Natural killer cell (primary cell): ENCODE measurements around the gene GGA3. TPM values are rescaled to one million over a fixed set of nuclear protein-coding genes. Genes with fewer than 3 reads are reported as not detected.

Experiments used
- ATAC-seq, 3 donors: fragments of 150-1000 bp in 2 of 3; fragments of 200-7000 bp in 1 of 3; cut with Tn5 transposase; 1 replicate in 1 of 3; 2 replicates in 2 of 3; pipeline ENCODE4 v1.10.0; 2021; ENCODE audit warnings: mild to moderate bottlenecking in 2 of 3, moderate library complexity in 2 of 3
- DNase-seq, 2 donors: peaks; one replicate each; pipeline versions ENCODE4 v3.0.0 to v3.0.0-alpha.2; 2013 to 2021; ENCODE audit warnings: mixed read lengths in 1 of 2
- H3K27ac ChIP-seq: one replicate; pipeline ENCODE4 v1.5.1; 2013; ENCODE audit warnings: mild to moderate bottlenecking, low read length
- H3K27me3 ChIP-seq: one replicate; pipeline ENCODE4 v1.6.1; 2013; ENCODE audit warnings: low read length; ENCODE audit not compliant: control insufficient read depth, insufficient read depth
- H3K36me3 ChIP-seq: one replicate; pipeline ENCODE4 v1.6.1; 2013; ENCODE audit warnings: low read length; ENCODE audit not compliant: control insufficient read depth, insufficient read depth
- H3K4me1 ChIP-seq: one replicate; pipeline ENCODE4 v1.6.1; 2013; ENCODE audit warnings: low read length; ENCODE audit not compliant: control insufficient read depth, insufficient read depth
- H3K4me3 ChIP-seq: one replicate; pipeline ENCODE4 v1.5.1; 2013; ENCODE audit warnings: low read length
- H3K9me3 ChIP-seq: one replicate; pipeline ENCODE4 v1.6.1; 2013; ENCODE audit warnings: low read length; ENCODE audit not compliant: control insufficient read depth, insufficient read depth
- H3K27ac Mint-ChIP-seq, 2 donors: one replicate each; pipeline ENCODE4 v1.8.0; 2022; ENCODE audit warnings: mild to moderate bottlenecking in 2 of 2, mixed read lengths in 2 of 2, moderate library complexity in 1 of 2
- H3K27me3 Mint-ChIP-seq, 2 donors: one replicate each; pipeline ENCODE4 v1.8.0; 2022; ENCODE audit warnings: low read depth in 2 of 2, mixed read lengths in 2 of 2
- H3K36me3 Mint-ChIP-seq: one replicate; pipeline ENCODE4 v1.8.0; 2022; ENCODE audit warnings: mixed read lengths
- H3K4me1 Mint-ChIP-seq, 2 donors: one replicate each; pipeline ENCODE4 v1.8.0; 2022; ENCODE audit warnings: mixed read lengths in 2 of 2
- H3K4me3 Mint-ChIP-seq: one replicate; pipeline ENCODE4 v1.8.0; 2022; ENCODE audit warnings: mild to moderate bottlenecking, moderate library complexity, mixed read lengths
- H3K9me3 Mint-ChIP-seq, 2 donors: one replicate each; pipeline ENCODE4 v1.8.0; 2022; ENCODE audit warnings: mixed read lengths in 2 of 2
- WGBS: methylation state at CpG from one replicate; pipeline ENCODE4 v1.1.7; 2013; ENCODE audit warnings: missing lambda C conversion rate; ENCODE audit not compliant: insufficient coverage; 5-methylcytosine and 5-hydroxymethylcytosine counted together
- intact Hi-C: fragments of 100-400 bp; cut with micrococcal nuclease; formaldehyde crosslinking; loops from one replicate; pipeline ENCODE4 v1.14.2; 2022
- total RNA-seq, 4 donors: library from RNA; stranded (reverse); fragments of 120-200 nt in 1 of 4; gene quantifications; one replicate each; pipeline versions ENCODE4 v1.2.3 to v1.2.4, GENCODE V29; 2013 to 2022
- TF ChIP-seq, protein P1 (sequence below): fragments of 200-600 bp; IDR thresholded peaks from one replicate; pipeline ENCODE4 v1.8.0; 2022; ENCODE audit warnings: antibody characterized with exemption

Gene GGA3
- total RNA-seq, 3 donors from 2014 or later (not counting 1 experiment from before 2014, with no cell fraction given): 78.1 to 97.3 (median 94.0) TPM

DNA sequence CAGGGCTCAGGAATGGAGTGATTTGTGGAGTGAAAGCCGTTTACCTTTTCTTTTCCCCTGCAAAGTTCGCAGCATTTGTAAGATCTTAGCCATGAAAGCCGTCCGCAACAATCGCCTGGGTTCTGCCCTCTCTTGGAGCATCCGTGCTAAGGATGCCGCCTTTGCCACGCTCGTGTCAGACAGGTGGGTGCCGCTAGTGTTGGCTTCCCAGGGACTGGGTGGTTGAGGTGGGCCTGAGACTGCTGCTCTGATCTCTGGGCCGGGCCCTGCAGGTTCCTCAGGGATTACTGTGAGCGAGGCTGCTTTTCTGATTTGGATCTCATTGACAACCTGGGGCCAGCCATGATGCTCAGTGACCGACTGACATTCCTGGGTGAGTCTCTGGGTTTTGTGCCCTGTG, 28.6 kb downstream of the GGA3 start:
- 98% methylated on average over 13 of the region's 13 CpGs for WGBS
- H3K36me3 ChIP-seq: peaks cover 75% of the 10 kb centered on the region
- no peaks in the 10 kb centered on the region for H3K4me1 Mint-ChIP-seq
- H3K27me3 Mint-ChIP-seq: no peaks in the 10 kb centered on the region
- intact Hi-C loops: no loop called here
- ATAC-seq (no peak), DNase-seq (no peak)
- H3K27ac Mint-ChIP-seq: no peak overlapping the region
- no peaks in the 10 kb centered on the region for H3K36me3 Mint-ChIP-seq
- TF ChIP-seq, protein P1, sequence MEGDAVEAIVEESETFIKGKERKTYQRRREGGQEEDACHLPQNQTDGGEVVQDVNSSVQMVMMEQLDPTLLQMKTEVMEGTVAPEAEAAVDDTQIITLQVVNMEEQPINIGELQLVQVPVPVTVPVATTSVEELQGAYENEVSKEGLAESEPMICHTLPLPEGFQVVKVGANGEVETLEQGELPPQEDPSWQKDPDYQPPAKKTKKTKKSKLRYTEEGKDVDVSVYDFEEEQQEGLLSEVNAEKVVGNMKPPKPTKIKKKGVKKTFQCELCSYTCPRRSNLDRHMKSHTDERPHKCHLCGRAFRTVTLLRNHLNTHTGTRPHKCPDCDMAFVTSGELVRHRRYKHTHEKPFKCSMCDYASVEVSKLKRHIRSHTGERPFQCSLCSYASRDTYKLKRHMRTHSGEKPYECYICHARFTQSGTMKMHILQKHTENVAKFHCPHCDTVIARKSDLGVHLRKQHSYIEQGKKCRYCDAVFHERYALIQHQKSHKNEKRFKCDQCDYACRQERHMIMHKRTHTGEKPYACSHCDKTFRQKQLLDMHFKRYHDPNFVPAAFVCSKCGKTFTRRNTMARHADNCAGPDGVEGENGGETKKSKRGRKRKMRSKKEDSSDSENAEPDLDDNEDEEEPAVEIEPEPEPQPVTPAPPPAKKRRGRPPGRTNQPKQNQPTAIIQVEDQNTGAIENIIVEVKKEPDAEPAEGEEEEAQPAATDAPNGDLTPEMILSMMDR: no peak
- H3K4me1 ChIP-seq: peaks cover 9% of the 10 kb centered on the region
- no peaks in the 10 kb centered on the region for H3K27me3 ChIP-seq
- H3K9me3 ChIP-seq: no peaks in the 10 kb centered on the region
- no peak overlapping the region for H3K4me3 ChIP-seq
- no peak overlapping the region for H3K27ac ChIP-seq
- H3K4me3 Mint-ChIP-seq: no peak overlapping the region
- H3K9me3 Mint-ChIP-seq: no peaks in the 10 kb centered on the region

DNA sequence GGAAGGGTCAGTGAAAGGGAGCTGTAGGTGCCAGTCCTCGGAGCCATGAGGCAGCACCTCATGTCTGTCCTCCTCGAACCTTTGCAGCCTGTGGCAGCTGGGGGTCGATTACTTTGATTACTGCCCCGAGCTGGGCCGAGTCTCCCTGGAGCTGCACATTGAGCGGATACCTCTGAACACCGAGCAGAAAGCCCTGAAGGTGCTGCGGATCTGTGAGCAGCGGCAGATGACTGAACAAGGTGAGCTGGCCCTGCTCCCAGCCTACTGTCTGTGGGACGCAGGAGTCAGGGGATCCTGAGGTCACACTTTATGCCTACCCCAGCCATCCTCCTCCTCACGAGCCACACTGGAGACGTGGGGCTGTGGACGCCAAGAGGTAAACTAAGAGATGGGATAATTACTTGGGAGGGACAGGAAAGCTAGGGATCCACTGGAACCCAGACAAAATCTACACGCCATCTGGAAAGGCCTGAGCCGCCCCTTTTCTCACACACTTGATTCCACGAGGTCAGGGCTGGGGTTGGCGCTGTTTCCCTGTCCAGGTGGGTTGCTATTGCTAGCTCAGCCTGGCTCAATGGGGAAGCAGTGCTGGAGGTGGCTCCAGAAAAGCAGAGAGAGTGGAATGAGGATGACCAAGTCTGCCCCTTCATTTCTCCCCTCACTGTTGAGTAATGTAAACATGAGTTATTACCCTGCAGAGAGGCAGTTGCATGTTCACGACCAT, 29.5 kb downstream of the GGA3 start:
- no peaks in the 10 kb centered on the region for H3K9me3 ChIP-seq
- Mint-ChIP-seq H3K27ac (no peak overlapping the region), H3K4me3 (no peak overlapping the region), H3K4me1 (no peaks in the 10 kb centered on the region), H3K9me3 (no peaks in the 10 kb centered on the region), H3K36me3 (no peaks in the 10 kb centered on the region), H3K27me3 (no peaks in the 10 kb centered on the region)
- H3K27ac ChIP-seq: no peak overlapping the region
- H3K27me3 ChIP-seq: no peaks in the 10 kb centered on the region
- peaks cover 67% of the 10 kb centered on the region for H3K36me3 ChIP-seq
- peaks cover 9% of the 10 kb centered on the region for H3K4me1 ChIP-seq
- ATAC-seq: no peak
- no peak for DNase-seq
- WGBS: 97% methylated on average over 16 of the region's 18 CpGs
- no peak overlapping the region for H3K4me3 ChIP-seq
- TF ChIP-seq, protein P1: no peak
- intact Hi-C loops: no loop called here

DNA sequence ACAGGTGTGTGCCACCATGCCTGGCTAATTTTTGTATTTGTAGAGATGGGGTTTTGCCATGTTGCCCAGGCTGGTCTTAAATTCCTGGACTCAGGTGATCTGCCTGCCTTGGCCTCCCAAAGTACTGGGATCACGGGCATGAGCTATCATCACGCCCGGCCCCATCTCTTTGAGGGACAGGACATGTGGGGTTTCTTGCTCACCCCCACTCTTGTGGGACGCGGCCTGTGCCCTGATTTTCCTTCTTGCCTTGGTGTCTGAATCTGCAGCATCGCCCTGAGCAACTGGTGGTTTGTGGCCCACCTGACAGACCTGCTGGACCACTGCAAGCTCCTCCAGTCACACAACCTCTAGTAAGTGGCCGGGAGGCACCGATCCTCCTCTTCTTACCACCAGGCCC, 30.3 kb downstream of the GGA3 start:
- peaks cover 67% of the 10 kb centered on the region for H3K36me3 ChIP-seq
- no peak for ATAC-seq
- H3K27me3 Mint-ChIP-seq: no peaks in the 10 kb centered on the region
- no peaks in the 10 kb centered on the region for H3K9me3 Mint-ChIP-seq
- H3K4me1 ChIP-seq: peaks cover 9% of the 10 kb centered on the region
- H3K9me3 ChIP-seq: no peaks in the 10 kb centered on the region
- H3K27ac Mint-ChIP-seq: no peak overlapping the region
- no peaks in the 10 kb centered on the region for H3K4me1 Mint-ChIP-seq
- TF ChIP-seq, protein P1: no peak
- DNase-seq: no peak
- intact Hi-C loops: no loop called here
- no peak overlapping the region for H3K27ac ChIP-seq
- no peaks in the 10 kb centered on the region for H3K36me3 Mint-ChIP-seq
- H3K27me3 ChIP-seq: no peaks in the 10 kb centered on the region
- no peak overlapping the region for H3K4me3 Mint-ChIP-seq
- WGBS: 97% methylated on average over 6 of the region's 8 CpGs
- no peak overlapping the region for H3K4me3 ChIP-seq

DNA sequence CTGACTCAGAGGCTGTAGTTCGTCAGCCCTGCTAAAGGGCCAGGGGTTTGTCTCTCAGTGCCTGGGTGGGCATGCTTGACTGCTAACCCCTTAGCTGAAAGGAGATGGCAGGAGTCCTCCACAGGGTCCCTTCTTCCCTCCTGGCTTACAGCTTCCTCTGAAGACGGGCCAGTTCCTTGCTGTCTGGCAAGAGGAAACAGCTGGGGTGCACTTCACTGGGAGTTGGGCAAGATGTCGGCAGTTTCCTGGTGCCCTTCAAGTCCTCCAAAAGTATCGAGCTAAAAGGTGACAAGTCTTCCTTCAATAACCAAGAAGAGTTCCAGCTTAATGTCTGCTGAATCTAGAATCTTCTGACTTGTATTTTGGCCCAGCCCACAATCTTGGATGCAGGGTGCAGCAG, 32.6 kb downstream of the GGA3 start:
- 83% methylated on average over 4 of the region's 4 CpGs for WGBS
- no peak overlapping the region for H3K4me3 ChIP-seq
- TF ChIP-seq, protein P1: no peak
- no peak overlapping the region for H3K4me3 Mint-ChIP-seq
- no peaks in the 10 kb centered on the region for H3K27me3 Mint-ChIP-seq
- H3K36me3 ChIP-seq: peaks cover 67% of the 10 kb centered on the region
- no peak overlapping the region for H3K27ac ChIP-seq
- peaks cover 9% of the 10 kb centered on the region for H3K4me1 ChIP-seq
- ATAC-seq: no peak
- no peak for DNase-seq
- no peaks in the 10 kb centered on the region for H3K9me3 ChIP-seq
- H3K27ac Mint-ChIP-seq: peak overlapping the region in 1 of 2 donors; percentile 18
- intact Hi-C loops: no loop called here
- no peaks in the 10 kb centered on the region for H3K4me1 Mint-ChIP-seq
- H3K27me3 ChIP-seq: no peaks in the 10 kb centered on the region
- H3K36me3 Mint-ChIP-seq: no peaks in the 10 kb centered on the region
- H3K9me3 Mint-ChIP-seq: no peaks in the 10 kb centered on the region
